HG03103 (cell line): ENCODE data around the gene CFAP65.

Experiments used
- ATAC-seq: cut with Tn5 transposase; IDR thresholded peaks from one replicate; pipeline ENCODE4 v1.9.1; 2021; ENCODE audit warnings: low read depth; ENCODE audit not compliant: unreplicated experiment

Gene CFAP65

DNA sequence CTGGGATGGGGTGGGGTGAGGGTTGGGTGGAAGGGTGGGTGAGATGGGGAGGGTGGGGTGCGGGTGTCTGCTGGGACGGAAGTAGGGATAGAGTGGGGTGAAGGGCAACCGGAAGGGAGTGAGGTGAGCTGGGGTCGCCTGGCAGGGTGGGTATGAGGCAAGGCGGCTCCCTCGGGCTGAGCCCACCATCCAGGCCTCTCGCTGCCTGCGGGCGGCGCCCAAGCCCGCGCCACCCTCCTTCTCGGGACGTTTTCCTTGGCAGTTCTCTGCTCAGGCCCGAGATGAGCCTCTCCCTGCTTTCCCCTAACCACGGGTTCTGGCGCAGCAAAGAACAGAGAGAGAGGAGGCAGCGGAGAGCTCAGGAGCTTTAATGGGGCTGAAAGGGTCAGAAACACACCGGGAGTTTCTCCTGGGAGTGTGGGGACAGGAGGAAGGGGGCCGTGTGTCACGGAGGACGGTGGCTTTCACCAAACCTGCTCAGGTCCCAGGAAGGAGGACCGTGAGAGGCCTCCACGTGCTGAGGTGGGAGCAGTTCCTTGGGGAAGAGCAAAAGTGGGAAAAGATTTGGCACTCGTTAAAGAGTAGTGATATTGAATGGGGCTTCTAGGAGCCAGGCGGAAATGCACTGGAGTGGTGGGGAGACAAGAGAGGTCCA, 60.5 kb downstream of the CFAP65 start:
- ATAC-seq: no peak

DNA sequence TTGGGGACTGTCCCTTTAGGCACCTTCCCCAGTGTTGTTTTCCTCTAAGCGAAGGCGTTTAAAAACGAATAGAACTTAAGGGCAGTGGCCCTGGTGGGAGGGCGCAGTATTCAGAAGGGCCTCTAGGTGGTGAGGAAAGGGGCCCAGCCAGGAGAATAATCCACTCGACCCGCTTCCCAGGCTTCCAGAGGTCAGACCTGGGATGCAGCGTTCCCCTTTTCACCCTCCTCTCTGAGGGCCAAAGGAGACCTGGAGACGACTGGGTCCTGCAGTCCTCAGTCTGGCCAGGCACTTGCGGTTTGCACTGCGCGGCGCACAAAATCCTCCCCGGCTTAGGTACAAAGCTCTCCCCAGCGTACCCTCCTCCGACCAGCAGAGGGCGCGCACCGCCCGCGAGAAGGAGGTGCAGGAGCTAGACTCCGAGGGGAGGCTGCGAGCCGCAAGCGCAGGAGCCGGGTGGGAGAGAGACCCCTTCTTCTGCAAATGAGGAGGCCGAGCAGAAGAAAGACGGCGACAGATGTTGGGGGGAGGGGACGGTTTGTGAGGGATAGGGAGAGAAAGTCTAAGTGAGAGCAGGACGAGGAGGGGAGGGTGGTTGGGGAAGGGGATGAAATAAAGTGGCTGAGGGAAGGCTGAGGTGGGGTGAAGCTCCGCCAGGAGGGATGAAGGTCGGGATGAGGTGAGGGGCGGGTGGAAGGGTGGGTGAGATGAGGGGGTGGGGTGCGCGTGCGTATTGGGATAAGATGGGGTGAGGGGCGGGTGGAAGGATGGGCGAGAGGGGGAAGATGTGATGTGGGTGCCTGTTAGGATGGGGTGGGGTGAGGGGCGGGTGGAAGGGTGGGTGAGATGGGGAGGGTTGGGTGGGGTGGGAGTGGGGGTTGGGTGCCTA, 61.2 kb downstream of the CFAP65 start:
- ATAC-seq: peak; percentile 86

DNA sequence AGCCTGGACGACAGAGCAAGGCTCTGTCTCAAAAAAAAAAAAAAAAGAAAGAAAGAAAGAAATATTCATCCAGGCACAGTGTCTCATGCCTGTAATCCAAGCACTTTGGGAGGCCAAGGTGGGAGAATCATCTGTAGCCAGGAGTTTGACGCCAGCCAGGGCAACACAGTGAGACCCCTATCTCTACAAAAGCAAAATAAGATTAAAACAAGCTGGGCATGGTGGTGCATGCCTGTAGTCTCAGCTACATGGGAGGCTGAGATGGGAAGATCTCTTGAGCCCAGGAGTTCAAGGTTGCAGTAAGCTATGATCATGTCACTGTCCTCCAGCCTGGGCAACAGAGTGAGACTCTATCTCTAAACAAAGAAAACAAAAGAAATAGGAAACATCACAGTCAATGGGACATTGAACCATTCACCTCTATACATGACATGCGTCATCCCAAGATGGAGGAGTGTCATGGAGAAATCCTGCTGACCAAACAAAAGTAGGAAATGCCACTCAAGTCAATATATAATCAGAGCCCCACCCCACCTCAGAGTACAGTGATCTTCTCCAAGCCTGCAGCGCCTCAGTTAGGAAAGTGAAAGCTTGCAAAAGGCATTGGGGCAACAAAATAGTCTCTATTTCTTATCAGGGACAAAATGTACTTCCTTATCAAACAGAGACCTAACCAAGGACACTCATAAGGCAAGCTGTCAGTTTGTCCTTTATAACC, 66.1 kb downstream of the CFAP65 start:
- ATAC-seq: no peak

DNA sequence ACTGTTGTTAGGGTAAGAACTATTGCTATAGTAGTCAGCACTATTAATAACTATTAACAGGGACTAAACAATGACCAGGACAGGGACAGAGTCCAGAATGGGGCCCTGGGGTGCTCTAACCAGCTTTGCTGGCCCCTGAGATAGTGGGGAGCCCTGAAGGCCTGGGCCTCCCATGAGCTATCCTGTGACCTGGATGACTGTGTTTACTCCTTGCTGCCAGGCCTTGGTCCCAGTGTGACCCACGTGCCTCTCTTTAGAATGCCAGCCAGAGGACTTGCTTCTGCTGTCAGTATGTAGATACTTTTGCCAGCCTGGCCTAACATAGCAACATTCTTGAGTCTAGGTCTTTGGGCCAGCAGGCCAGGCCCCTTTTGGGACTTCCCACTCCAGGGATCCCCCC, 70.4 kb downstream of the CFAP65 start:
- ATAC-seq: no peak

DNA sequence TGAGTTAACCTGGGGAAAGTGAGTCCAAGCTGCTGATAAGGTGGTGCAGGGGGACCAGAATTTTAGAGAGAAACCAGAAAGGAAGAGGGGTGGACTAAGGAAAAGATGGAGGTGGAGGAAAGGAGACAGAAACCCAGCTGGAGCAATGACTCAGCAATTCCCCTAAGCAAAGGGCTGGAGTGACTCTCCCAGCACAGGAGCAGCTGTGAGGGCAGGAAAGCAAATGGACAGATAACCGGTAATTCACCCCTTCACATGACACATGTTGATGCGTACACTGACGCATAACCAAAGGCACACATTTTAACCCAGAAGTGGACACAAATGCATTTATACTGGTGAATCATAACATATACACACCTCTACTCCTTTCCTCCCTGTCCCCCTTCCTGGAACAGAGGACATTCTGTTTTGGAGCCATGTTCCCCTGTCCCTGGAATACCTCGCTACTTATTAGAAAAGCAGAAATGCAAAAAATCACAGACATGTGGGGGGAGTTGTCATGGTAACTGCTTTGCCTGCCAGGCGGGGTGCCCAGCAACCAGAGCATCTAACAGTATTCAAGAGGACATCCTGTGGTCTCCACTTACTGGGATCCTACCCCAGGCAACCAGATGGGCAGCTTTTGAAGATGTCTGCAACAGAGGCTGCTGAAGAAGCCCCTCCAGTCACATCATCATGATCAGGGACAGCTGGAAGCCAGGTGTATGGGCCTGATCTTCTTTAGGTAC, 77.1 kb downstream of the CFAP65 start:
- ATAC-seq: no peak

DNA sequence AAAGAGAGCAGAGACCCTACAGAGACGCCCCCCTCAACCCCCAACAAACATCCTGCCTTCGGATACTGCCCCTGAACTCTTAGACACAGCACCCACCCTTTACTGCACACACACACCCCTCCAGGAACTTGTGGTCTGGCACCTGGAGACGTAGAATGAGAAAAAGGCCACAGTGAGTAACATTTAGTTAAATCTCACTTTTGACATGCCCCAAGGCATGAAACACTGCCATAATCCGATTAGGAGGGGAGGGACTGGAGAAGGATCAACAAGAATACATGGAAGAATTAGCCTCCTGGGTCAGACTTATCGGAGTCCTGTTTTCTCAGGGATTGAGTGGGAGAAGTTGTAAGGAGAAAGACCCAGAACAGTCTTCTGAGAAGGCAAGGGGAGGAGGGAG, 77.7 kb downstream of the CFAP65 start:
- ATAC-seq: no peak

DNA sequence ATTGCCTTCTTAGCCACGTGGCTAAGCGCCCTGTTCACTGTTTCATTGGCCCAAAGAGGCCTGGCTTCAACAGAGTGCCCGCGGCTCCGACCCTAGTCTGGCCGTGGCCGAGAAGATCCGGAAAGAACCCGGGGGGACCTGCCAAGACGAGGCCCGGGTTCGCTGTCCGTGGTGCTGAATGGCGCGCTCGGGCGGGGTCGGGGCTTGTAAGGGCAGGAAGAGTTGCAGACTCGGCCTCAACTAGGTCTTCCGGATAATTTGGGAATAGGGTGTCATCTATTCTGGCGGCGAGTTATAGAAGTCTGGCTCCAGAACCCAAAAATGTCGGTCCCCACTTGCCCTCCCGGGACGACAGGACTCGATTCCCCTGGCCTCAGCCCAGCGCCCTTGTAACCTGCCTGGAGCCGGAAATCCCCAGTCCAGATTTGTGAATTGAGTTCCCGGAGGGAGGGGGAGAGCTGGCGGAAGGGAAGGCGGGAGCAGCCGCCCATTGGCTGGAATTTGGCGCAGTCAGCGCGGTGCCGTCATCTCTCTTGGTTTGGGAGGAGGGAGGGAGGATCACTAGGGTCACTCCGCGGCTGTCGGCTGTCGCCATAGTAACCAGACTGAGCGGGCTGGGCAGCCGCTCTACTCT, 78.3 kb downstream of the CFAP65 start:
- ATAC-seq: no peak

DNA sequence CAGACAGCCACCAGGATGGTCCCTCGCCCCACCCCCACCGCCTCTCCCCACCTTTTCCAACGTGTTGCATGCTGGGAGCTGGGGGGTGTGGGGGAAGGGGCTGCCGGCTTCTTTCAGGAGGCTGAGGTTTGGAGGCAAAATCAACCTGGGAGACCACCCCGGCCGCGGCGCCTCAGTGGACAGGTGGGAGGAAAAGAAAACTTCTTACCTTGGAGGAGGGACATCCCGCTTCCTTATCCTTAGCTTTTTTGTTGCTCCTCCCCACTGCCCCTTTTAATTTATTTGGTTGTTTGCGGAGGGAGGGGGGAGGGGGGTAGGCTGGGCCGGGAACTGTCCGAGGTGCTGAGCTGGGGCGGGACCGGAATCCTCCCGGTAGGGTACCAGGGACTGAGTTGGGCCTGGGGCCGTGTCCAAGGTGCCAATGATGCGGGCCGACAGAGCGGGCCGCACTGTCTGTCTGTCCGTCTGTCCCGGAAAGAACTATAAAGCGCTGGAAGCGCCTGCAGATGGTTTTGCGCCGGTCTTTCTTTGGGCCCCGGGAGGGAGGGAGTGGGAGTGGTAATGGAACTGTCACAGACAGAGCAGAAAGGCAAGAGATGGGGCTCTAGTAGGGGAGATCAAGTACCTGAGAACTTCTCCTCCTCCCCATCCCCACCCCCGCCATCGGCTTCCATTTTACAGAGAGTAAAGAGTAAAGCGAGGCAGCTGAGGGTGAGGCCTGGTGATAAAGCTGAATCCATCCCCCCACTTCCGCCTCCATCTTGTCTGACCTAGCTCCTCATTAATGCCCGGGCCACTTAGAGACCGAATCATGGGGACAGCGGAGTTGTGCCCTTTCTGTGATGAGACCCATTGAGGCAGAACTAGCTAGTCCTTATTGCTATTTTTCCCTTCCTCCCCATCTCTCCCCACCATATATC, 79.4 kb downstream of the CFAP65 start:
- ATAC-seq: no peak

DNA sequence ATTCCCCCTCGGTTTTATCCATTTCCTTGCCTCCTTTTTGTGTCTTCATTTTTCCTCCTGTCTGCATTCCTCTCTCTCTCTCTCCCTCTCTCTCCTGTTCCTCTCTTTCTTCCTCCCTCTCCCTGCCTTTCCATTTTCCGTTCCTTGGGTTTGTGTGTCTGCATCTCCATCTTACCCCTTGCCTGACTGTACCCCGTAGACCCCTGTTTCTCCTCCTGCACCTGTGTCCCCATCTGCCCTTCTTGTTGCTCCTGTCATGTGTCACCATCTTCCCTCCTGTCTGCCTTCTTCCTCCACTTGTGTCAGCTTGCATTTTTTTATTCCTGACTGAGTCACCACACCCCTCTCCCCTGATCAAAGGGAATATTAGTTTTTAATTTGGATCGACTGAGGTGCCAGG, 80.1 kb downstream of the CFAP65 start:
- no peak for ATAC-seq

DNA sequence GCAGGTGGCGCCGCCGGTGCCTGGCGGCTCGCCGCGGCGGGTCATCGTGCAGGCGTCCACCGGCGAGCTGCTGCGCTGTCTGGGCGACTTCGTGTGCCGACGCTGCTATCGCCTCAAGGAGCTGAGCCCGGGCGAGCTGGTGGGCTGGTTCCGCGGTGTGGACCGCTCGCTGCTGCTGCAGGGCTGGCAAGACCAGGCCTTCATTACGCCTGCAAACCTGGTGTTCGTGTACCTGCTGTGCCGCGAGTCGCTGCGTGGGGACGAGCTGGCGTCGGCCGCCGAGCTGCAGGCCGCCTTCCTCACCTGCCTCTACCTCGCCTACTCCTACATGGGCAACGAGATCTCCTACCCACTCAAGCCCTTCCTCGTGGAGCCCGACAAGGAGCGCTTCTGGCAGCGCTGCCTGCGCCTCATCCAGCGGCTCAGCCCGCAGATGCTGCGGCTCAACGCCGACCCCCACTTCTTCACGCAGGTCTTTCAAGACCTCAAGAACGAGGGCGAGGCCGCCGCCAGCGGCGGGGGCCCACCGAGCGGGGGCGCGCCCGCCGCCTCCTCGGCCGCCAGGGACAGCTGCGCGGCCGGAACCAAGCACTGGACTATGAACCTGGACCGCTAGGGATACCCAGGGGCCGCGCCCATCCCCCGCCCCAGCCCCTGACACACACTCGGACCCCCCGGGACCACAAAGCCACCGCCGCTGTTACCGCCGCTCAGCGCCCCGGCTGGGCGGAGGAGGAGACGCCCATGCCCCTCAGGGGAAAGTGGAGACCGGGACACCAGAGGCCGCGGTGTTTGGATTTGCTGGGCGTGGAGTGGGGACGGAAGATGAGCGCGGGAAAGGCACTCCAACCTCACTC, 80.8 kb downstream of the CFAP65 start:
- ATAC-seq: no peak

DNA sequence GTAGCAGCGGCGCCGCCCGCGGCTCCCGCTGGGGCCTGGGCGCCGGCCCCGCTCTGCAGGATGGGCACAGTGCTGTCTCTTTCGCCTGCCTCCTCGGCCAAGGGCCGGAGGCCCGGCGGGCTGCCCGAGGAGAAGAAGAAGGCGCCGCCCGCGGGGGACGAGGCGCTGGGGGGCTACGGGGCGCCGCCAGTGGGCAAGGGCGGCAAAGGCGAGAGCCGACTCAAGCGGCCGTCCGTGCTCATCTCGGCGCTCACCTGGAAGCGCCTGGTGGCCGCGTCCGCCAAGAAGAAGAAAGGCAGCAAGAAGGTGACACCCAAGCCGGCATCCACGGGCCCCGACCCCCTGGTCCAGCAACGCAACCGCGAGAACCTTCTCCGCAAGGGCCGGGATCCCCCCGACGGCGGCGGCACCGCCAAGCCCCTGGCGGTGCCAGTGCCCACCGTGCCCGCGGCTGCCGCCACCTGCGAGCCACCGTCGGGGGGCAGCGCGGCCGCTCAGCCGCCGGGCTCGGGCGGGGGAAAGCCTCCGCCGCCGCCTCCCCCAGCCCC, 81.5 kb downstream of the CFAP65 start:
- no peak for ATAC-seq

DNA sequence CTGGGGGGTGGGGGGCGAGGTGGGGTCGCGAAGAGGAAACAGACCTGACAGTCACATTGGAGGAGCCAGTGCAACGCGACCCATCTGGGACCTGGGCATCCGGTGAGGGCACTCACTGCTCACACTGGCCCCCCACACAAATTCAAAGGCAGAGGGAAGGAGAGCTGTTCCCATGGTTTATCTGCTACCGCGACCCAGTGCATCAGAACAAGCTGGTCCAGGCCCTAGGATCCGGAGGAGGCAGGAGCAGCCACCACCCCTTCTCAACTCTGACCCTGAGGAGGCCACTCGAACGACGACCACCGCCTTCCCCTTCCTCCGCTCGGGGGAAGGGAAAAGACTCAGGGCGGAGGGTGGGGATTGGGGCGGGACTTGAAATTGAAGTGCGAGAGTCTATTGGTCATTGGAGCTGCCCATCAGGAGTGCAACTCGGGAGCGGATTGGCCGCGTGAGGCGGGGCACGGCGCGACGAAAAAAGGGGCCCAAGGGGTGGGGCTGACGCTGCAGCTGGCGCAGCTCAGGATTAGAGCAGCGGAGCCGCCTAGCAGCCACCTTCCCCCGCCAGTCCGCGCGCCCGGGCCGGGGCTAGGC, 82.1 kb downstream of the CFAP65 start, which contains the start of gene CDK5R2:
Gene CDK5R2 (plus strand): TSS at position 526 of the 591 bp plus-strand sequence. CDS start 155 bp downstream, outside the sequence.
- ATAC-seq: peak; percentile 94

DNA sequence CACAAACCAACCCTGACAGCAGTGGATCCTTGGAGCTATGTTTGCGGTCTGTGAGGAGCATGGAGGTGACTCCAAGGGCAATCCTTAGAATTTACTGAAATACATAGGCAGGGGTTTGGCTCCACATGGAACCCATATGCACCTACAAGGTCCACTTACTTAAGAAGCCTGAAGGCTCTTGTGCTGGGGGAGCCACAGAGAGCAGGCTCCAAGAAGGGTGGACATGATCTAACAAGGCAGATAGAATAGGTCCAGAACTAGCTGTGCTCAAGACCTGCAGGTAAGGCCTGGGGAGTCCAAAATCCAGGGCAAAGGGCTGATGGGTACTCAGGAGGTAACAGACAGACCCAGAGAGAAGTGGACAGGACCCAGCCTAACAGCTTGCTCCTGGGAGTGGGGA, 83.0 kb downstream of the CFAP65 start:
- no peak for ATAC-seq

DNA sequence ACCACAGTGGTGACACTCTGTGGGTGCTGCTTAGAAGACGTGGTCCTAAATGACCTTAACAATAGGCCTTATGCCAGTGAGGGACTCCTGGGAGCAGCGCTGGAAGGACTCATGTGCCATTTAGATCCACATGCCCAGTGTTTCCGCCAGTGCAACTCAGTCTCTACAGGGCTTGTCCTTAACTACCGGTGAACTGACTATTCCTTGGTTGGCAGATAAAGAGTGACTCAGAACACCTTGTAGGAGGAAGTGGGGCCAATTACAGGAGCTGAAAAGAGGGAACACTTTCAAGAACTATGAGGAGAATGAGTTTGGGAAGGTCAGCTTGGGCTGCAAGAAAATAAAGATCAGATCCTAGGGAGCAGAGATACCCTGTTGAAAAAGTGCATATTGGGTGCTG, 83.6 kb downstream of the CFAP65 start:
- no peak for ATAC-seq

DNA sequence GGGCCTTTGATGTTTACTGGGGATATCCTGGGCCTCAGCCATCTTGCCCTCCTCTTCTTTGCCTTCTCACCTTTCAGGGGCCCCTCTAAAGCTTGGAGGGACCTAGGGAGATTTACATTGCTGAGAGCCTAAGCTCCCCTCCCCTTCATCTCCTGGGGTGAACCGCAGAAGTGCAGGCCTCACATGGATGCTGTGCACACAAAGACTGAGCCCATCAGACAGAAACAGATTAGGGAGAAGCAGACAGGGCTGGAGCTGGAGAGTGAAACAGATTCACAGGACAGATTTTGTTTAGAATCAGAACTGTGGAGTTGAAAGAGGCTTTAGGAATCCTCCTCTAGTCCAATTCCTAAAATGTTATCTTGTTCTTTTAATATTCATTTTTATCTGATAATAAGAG, 85.3 kb downstream of the CFAP65 start:
- no peak for ATAC-seq

DNA sequence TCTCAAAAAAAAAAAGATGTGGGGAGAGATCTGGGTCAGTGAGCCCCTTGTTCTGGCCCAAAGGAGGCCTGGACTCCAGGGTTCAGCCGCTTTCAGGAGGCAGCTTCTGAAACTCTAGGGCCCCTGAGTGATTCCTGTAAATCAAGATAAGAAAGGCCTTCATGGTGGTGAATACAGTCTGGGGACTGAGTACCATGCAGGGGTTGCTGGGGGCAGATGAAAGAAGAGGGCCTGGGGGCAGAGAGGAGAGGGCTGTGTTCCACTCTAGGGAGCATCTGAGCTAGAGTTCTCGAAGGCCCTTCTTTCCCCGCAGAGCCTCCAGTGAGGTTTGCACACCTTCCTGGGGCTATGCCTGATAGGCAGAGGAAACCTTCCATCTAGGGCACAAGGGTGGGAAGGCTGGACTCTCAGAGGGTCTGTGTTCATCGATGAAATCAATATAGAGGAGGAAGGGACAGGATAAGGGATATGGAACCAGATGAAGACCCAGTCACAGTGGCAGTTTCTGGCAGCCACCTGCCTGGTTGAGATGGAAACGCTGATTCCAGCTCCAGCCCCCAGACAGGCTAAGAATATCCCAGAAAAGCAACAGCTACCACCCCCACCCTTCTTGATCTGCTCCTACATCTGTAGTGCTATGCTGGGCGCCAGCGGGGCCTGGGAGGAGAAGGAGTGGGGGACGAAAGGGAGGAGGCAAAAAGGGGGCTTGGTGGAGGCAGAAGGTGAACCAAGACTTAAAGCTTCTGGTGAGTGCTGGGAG, 86.6 kb downstream of the CFAP65 start:
- no peak for ATAC-seq
